Measurements from ENCODE around the gene PRICKLE4.

PRICKLE4 gene, protein sequence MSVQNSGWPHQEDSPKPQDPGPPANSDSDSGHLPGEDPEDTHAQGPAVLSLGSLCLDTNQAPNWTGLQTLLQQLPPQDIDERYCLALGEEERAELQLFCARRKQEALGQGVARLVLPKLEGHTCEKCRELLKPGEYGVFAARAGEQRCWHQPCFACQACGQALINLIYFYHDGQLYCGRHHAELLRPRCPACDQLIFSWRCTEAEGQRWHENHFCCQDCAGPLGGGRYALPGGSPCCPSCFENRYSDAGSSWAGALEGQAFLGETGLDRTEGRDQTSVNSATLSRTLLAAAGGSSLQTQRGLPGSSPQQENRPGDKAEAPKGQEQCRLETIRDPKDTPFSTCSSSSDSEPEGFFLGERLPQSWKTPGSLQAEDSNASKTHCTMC

DNA sequence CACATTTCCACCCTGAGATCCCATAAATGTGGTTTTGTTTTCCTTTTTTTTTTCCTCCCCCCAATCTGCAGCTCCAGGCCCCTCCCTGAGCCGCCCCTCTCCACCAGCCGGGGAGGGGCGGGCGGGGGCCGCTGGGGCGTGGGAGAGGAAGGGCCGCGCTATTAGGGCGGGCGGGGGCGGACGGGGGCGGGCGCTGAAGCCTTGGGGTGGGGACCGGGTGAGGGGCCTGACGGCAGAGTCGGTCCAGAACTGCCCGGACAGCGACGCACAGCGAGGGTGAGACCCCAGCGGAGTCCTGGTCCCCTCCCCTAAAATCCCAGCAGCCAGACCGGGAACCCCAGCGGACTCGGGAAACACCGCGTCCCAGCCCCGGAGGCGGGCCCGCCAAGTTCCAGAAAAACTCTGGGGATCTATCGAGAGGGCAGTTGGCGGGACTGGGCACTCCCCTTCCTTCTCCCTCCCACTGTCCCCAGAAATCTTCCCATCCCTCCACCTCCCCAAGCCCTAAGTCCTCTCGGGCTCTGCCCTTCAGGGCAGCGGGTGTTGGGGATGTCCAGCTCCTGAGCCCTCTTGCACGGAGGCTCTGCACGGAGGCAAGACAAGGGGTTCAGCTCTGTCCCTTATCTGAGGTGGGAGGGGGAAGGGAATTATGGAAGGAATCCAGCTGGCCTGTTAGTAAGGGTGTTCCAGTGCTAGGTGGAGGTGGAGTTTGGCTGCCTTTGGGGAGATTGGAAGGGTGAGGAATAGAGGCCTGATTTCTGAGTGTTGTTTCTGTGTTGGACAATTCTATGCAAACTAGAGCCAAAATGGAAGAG is at the start of gene PRICKLE4:
TSS of gene PRICKLE4 (plus strand) at position 232 of the 815 bp plus-strand sequence. CDS start 2,692 bp downstream, outside the sequence.
- DNase-seq (ENCODE audit: low read depth): no peak

DNA sequence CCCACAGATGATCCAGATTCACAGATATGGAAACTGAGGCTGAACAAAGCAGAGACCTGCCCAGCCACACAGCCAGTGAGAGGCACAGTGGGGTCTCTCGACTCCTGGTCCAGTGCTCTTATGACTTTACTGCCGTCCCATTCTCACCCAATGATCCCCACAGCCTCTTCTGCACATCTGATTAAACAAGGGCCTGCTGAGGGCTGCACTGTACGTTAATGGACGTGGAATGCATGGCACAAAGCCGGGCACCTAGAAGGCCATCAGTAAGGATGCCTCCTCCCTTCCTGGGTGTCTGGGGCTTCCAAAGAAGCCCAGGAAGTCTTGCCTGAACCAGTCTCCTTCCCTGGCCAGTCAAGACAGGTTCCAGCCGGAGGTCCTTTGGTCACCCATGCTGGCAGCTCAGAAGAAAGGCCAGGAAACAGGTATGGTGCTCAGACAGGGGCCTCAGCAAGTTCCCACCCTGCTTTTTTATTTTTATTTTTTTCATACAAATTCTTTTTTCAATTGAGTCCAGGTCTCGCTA is 49.0 kb upstream of the PRICKLE4 start:
- no peak for DNase-seq (ENCODE audit: low read depth)

DNA sequence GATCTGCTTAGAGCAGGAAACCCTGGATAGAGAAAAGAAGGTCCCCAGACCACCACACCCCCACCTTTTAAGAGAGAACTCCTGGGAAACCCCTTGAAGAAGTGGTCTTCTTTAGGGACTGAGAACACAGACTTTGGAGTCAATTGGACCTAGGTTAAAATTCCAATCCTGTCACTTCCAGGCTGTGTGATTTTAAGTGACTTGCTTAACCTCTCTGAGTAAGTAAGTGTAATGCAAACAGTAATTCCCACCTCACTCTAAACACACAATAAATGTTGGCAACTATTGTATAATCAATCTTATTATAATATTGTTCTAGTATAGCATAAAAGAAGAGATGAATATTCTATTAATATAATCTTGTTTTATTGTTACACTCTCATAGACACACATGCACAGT is 48.4 kb upstream of the PRICKLE4 start:
- no peak for DNase-seq (ENCODE audit: low read depth)

DNA sequence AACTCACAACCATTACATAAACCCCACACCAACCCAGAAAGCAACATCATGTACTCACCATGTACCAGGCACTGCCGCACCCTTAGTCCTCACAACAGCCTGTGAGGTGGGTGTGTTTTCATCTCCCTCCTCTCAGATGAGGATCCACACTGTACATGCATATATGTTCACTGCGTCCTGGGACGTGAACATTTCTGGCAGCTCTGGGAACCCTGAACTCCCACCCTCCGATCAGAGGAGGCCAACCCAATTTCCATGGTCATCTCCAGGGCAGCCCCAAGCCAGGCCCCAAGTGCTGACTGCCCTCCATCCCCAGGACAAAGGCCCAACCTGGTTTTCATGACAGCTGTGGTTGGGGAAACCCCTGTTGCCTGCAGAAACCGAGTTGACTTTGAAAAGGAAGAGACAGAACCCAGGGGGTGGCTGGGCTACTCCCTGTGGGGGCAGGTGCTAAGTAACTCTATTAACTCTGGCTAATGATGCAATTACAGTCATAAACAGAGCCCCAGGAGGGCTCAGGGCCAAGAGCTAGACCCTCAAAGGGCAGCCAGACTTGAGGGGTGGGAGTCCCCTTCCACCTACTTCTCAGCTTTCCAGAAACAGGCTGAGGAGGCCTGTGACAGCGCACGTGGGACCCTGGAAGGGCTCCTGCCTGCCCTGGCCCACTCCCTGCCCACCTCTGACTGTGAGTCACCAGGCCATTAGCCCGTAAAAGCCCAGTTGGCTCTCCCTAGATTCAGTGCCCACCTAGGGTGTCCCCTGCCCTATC is 47.8 kb upstream of the PRICKLE4 start:
- DNase-seq (ENCODE audit: low read depth): peak; percentile 45

DNA sequence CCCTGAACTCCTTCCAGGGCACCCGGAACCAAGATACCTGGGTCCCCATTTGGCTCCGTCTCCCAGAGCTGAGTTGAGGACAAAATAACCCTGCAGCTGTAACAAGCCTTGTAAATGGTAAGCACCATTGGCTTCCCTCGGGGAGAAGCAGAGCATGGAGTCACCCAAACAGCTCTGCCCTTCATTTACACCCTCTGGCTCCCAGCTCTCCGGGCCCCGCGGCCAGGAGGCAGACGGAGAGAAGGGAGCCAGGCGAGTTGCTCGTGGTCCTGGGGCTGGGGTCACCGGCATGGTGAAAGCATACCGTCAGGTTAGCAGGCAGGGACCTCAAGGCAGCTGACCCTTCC is 47.2 kb upstream of the PRICKLE4 start:
- DNase-seq (ENCODE audit: low read depth): no peak

DNA sequence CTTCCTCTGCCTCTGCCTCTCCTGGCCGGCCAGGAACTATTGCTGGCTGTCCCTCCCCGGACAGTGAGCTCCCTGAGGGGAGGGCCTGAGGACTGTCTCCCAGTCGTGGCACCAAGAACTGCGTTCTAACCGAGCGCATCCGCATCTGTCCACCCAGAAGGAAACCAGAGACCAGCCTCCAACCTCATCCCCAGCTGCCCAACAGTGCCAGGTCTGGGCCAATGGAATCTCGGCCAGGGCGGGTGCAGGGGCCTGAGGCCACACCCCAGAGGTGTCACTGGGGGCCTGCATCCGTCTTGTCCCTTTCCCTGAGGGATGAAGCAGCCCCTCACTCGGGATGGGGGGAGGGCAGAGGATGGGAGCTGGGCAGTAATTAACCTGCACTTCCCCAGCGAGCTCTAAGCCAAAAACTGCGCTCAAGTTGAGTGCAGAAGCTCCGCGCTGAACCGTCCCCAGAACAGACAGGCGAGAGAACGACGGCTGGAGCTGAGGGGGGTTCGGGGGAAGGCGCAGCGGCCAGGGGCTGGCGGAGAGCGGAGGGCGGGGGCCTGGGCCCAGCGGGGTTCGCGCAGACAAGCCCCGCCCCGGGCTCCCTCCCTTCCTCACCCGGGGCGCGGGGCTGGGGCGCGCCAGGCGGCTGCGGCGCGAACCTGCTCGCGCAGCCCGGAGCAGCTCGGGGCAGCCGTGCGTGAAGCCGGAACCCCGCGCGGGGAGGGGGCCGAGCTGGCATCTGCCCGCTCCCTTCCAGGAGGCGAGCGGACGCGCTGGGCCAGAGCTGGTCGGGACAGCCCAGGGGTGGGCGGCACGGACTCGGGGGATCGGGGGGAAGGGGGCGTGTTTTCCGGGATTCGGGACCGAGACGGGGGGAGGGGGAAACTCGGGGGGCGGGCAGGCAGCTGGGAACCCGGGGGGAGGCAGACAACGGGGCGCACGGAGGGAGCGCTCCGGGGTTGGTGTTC is 46.6 kb upstream of the PRICKLE4 start:
- peak; percentile 56 for DNase-seq (ENCODE audit: low read depth)

DNA sequence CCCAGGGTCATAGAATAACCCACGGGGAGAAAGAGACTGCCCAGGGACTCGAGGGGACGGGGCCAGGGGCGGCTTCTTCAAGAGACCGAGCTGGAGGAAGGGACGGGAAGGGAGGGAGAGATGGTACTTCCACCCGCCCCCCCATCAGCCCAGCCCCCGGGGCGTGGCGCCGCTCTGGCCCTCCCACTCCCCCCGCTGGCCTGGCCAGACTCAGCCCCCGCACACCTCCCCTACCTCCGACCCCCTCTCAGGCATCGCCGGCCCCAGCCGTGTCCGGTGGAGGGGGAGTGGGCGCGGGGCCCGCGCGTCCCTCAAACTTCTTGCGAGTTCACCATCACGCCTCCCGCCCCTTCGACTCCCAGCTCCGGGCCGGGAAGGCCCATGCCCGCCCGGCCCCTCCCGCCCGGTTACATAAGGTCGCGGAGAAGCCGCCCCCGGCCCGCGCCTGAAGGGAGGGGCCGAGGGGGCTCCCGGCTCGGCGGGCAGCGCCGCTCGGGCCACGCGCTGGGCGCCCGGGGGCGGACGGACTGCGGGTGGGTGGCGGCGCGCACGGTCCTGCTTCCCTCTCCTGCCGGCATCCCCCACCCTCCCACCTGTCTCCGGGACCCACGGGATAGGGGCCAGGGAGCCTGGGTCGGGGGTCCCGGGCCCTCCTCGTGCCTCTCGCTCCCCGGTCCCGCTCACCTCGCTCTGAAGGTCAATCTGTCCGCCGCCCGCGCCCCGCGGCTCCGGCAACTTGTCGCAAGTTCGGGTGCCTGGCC is 45.7 kb upstream of the PRICKLE4 start:
- peak; percentile 56 for DNase-seq (ENCODE audit: low read depth)

DNA sequence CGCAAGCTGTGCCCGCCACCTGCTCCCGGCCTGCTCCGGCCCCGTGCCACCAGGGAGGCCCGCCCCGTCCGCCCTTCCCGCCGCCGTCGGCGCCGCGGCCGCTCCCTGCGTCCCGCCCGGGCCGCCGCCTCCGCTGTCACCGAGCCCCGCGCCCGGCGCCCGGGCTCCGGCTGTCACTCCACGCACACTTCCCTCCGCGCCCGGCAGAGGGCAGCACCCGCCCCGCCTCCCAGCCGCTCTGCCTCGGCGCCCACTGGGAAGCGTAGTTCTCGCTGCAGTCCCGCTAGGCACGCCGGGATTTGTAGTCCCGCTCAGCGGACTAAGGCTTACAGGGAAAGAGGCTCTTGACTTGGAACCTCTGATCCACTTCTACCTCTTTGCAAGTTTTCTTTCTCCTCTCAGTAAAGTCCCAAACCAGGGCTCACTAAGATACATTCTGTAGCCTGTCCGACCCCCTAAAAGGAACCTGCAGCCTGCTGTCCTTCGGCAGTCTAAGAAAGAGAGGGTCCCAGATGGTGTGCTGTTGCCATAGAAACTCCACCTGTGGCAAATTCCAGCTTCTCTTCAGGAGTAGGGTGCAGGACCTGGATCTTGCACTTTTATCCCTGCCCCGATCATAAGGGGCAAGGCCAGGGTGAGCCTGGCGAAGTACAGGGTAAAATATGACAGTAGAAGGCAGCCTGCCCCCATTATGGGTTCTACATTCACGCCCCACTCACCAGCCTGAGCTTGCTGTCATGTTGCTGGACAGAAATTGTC is 45.0 kb upstream of the PRICKLE4 start, which contains the start of gene TFEB:
TSS of gene TFEB (minus strand) at position 182 of the 759 bp plus-strand sequence. CDS start 44,395 bp downstream, outside the sequence.
- DNase-seq (ENCODE audit: low read depth): peak; percentile 90

DNA sequence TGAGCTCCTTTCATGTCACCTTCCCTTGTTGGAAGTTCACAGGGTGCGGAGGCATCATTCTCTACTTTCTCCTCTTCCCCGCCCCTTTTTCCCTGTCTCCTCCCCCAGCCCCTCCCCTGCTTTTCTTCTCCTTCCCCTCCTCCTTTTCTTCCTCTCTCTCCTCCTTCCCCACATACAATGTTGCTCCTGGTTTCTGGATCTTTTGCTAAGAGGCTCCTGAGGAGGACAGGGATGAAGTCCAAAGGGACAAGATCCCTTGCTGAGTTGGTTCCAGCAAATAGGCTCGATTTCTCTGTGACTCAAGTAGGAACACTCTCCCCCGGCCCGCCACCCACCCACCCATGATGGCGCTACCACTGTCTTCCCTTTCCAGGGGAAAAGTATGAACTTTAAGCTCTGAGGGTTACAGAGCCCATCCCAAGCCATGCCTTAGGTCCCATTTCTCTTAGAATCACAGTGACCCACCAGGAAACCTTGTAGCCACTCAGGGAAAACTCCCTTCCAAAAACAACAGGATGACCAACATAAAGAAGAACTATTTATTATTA is 44.3 kb upstream of the PRICKLE4 start:
- DNase-seq (ENCODE audit: low read depth): no peak

DNA sequence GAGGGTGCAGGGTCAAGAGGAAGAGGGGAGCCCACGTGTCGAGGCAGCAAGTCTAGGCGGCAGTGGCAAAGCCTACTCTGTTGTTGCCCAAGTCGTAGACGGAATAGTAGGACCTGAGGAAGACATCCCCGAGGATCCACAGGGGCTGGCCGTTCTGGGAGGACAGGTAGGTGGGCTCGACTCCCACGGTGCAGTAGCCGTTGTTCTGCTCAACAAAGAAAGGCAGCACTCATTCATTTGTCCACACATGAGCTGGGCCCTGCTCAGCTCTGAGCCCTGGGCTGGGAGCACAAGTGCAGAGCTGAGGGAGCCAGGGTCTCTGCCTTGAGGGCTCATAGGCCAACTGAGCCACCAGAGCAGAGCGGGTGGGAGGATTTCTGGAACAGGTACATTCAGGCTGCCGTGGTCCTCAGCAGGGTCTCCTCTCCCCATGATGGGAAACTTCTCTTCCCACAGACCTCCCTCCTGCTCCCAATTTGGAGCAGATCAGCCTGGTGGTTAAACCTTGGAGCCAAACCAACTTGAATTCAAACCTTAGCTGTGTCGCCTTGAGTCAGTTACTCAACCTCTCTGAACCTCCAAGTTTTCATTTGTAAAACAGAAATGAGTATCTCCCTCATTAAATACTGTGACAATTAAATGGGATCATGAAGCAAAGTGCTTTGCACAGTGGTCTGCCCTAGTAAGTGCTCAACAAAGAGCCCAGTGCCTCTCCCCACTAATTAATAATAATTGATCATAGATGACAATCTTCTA is 43.6 kb upstream of the PRICKLE4 start:
- no peak for DNase-seq (ENCODE audit: low read depth)

DNA sequence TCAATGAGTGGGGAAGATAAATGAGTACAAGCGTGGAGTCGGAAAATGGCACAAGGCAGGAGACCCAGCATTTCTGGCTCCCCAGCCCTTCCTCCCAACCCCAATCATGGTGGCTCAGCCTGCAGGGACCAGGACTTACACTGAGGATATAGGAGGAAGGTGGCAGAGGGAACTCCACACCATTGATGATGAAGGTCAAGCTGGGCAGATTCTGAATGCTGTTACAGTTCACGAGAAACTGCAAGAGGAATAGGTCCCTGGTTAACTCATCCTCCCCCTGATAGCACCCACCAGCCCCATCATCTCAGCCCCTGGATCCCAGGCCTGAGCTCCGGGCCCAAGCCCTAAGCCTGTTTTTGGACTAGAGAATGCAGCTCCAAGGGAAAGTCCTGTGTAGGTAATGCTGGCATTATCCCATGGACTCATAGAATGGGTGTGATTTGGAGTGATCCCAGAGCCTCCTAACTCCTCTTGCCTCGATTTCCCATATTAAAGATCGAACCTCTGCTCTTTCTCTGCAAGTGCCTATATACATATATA is 42.9 kb upstream of the PRICKLE4 start:
- no peak for DNase-seq (ENCODE audit: low read depth)

DNA sequence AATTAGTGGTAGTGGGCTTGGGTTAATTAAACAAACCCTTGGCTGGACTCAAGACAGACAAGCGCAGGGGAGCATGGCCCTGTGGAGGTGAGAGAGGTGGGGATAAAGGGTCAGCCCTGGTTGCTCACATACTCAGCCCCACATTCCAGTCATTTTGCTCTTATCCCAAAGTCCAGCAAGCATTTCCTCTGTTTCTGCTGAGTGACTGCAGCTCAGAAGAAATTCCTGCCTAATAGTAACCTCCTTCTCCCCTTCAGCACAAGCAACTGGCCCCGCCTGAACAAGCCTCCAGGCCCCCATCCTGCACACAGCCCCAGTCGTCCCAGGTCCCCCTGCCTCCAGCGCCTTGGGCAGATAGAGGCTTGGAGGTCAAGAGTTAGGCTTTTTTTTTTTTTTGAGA is 41.5 kb upstream of the PRICKLE4 start:
- no peak for DNase-seq (ENCODE audit: low read depth)

DNA sequence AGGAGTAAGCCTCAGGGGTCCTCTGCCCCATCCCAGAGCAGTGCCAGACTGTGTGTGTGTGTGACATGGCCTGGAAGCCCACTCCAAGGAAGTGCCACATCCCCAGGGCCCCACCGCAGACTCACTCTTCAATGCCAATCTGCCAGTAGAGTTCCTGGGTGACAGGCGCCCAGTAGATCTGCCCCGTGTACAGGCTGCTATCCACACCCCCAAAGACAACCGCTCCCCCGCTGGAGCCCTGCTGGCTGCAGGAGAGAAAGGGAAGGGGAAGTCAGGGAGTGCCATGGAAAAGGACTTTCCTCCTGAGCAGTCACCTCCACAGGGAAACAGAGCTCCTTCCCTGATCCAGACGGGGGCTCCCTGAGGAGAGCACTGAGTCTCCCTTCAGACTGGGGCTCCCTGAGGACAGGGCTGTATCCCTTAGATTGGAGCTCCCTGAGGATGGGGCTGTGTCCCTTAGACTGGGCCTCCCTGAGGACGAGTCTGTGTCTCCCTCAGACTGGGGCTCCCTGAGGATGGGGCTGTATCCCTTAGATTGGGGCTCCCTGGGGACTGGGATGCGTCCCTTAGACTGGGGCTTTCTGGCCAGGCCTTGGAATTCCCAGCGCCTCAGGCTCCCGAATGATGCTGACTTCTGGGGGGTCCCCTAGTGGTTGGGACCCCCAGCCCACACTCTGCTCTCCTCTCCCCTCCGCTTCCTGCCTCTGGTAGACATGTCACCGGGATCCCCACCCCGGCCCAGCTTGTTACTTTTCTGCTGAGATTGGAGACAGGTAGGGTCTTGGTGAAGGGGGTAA is 40.0 kb upstream of the PRICKLE4 start:
- no peak for DNase-seq (ENCODE audit: low read depth)

DNA sequence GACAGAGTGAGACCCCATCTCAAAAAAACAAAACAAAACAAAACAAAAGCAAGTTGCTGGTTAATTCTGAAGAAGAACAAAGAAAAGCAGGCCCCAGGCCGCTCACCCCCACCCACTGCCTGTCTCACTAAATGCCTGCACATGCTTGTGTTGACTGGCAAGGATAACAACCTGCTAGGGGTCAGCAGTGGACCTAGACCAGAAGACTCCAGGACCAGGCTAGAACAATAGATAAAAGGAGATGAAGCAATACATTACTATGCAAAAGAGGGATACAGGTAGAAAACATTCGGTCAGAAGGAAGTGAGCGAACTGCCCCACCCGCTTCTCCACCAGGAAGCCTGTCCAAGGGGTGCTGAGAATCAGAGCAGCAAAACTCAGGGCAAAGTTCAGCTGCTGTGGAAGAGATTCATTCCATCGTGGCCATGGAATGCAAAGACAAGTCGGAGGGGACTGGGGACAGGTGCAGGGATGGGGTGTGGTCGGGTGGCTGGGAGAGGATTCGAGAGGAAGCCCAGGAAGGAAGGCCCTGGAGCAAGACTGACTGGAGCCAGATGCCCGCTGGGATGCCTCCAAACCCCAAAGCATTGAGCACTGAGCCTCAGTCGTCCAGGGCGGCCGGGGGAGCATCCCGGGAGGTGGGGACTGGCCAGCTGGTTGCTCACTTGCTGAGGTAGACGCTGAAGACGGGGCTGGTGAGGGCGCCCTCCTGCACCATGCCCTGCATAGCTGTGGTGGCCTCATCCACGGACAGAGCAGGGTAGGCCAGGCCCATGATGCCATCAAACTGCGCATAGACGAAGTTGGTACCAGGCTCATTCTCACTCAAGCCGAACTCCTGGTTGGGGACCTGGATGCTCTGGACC is 38.7 kb upstream of the PRICKLE4 start:
- no peak for DNase-seq (ENCODE audit: low read depth)

DNA sequence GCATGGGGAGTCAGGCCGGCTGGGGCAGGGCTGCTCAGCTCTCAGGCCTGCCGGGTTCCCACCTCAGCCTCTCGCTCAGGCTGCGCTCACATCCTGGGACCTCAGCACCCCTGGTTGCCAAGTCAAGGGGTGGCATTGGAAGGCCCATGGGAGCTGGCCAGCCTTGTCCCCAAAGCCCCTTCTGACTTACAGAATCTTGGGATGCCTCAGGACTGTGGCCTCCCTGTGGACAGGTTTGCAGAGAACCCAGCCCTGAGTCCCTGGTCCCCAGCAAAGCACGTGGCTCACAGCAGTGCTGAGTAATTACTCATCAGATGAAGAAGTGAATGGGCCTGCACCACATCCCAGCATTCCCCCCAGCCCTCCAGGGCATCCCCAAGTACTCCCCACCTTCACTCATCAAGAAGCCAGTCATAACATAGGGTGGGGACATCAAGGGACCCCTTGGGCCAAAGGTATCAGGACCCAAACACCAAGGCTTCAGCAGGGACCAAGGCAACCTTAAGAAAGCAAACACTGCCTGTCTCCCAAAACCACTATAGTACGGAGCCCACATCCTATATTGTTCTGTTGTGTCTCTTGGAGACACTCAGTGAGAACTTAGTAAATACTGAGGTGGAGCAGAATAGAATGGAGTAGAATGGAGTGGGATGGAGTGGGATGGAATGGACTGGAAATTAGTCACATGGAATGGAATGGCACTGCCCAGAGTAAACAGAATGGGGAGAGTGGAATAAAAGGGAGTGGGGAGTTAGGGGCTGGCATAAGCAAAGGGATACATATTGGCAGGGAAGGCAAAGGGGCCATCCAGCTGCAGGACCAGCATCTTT is 37.0 kb upstream of the PRICKLE4 start:
- no peak for DNase-seq (ENCODE audit: low read depth)
